GM21737 (cell line): ENCODE results near the gene GRID2.

Experiments used
- ATAC-seq: cut with Tn5 transposase; IDR thresholded peaks from one replicate; pipeline ENCODE4 v1.9.1; 2021; ENCODE audit warnings: mild to moderate bottlenecking, moderate library complexity; ENCODE audit not compliant: unreplicated experiment

Gene GRID2

DNA sequence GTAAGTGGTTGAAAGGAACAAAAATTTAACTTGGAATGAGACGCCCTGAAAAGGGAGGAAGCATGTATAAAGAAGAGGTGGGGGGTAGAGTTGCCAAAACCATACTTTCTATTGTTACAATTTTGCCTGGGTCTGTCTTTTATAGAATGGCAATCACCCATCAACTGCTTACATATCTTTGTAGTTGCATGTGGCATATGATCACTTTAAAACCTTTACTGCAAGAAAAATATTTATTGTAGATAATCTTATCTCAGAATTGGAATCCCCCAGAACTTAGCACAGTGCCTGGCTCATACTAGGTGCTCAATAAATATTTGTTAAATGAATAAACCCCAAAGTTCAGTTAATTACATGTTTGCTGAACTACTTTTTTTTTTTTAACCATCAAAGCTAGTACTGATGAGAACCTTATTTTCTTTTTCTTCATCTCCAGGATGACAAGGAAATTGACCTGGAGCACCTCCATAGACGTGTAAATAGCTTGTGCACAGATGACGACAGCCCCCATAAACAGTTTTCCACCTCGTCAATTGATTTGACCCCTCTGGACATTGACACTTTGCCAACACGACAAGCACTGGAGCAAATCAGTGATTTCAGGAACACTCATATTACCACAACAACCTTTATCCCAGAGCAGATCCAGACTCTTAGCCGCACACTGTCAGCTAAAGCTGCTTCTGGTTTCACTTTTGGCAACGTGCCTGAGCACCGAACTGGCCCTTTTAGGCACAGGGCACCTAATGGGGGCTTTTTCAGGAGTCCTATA lies 1468.1 kb downstream of the GRID2 start:
- ATAC-seq: no peak

GRCh38 chr4:93772858-93773257 lies 1469.1 kb downstream of the GRID2 start:
- ATAC-seq: no peak

DNA sequence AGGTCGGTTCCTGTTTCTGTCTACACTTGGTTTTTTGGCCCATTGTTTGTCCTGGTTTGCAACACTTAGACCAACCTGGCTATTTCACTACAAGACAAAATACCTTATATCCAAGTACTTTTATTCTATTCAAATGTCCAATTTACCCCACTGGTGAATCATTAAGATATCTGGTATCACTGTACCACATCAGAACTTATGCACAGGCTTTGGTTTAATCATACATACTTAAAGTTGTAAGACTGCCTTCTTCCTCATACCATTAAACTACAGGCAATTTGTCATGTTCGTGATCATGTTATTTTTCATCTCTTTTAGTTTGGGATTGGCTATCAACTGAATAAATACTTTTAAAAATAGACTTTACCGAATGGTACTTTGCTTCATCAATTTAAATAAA lies 1471.8 kb downstream of the GRID2 start:
- ATAC-seq: no peak

GRCh38 chr4:93776386-93777080 lies 1472.8 kb downstream of the GRID2 start:
- ATAC-seq: no peak

DNA sequence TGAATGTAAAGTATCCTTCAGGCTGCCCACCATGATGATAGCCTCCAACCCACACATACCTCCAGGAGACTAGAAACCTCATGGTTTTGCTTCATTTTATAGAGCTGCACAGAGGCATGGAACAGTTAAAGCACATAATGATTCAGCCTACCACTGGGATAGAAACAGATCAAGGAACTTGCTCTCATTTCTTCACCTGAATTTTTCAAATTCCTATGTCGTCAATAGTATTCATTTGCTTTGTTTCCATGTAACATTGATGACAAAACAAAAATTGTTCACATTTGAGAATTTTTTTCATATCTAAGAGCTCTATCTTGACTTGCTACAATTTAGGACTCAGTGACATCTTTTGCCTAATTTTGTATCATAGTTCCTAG lies 1473.3 kb downstream of the GRID2 start:
- ATAC-seq: no peak

GRCh38 chr4:93779228-93779627 lies 1475.5 kb downstream of the GRID2 start:
- ATAC-seq: no peak

GRCh38 chr4:93780080-93780479 lies 1476.3 kb downstream of the GRID2 start:
- no peak for ATAC-seq

DNA sequence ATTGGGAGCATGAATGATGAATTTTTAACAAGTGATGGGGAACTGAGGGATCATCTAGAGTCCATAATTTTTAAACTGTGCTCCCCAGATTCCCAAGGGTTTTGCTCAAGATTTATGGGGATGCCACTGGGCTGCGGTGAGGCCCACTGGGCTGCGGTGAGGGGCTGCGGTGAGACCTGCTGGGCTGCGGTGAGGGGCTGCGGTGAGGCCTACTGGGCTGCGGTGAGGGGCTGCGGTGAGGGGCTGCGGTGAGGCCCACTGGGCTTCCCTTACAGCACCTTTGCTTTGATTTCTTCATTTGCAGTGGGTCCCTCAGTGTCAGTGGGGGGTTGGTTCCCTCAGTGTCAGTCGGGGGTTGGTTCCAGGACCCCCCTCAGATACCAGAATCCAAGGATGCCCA lies 1477.4 kb downstream of the GRID2 start:
- no peak for ATAC-seq

GRCh38 chr4:93786149-93786548 lies 1482.4 kb downstream of the GRID2 start:
- no peak for ATAC-seq

DNA sequence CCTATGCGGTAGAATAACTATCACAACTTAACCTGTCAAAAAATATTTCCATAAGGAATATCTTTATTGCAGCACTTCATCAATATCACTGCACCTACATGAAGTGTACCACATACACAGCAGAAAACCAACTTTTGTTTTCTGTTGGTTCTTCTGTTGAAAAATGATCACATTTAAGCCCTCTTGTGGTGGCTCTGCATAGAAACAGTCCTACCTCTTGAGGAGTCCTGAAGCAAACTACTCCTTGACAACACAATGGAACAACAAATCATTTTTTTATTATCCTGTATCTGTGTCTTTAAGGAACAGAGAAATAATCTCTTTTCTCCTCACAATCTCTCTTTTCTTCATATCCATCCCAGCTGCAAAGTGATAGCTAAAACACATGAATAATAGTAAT lies 1484.9 kb downstream of the GRID2 start:
- no peak for ATAC-seq

DNA sequence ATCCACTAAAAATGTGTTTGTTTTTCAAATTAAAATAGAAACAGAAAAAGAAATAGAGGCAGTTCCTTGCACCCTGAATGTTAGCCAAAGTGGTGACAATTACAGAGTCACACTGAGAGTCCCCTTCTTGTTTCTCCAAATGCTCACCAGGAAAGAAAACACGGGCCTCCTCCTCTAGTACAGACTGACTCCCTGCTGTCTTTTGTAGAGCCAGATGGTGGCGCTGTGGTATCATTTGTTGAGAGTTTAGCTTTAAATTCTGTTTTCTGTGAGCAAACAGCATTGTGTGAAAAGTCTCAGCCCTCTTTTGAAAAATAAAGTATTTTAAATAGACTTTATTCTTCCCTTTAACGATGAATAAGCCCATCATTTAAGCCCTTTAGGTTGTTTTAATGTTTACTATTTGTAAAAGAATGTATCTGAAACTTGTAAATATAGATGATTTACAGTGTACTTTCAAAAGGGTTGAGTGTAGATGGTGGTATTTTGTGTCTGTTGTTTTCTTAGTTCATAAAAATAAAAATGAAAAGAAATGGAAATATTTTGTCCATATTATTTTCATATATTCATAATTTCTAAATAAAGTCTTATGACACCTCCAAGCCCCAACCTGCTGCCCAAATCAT lies 1487.9 kb downstream of the GRID2 start:
- peak; percentile 82 for ATAC-seq

DNA sequence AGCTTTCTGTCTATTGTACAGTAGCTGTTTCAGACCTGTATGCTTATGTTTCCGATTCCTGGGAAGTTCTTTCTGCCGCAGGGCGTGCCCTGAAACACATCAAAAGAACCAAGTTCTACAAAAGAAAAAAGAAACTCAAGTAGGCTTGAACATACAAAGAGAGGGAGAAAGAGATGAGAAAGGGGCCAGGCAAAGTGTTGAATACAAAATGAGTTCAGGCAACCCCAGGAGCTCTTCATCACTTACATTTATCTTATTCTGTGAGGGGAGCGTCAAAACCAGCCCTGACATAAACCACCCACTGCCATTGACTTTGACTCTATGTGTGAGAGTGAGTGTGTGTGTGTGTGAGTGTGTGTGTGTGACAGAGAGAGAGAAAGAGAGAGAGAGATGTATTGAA lies 1498.3 kb downstream of the GRID2 start:
- ATAC-seq: no peak

DNA sequence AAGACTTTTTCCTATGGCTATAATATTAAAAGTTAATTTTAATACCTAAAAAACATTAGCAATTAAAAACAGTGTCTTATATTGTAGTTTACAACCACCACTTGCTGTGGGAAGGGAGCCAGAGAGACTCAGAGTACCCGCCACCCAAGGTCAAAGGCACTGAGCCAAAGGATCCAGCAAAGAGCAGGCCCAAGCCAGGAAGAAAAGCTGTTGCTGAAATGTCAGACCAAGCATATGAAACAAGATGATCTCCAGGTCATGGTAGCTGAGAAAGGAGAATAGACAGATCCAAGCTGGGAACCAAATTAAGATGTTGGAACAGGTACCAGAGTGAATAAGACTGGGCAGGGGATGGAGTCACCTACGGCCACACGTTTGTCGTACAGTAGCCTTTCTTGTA lies 1506.0 kb downstream of the GRID2 start:
- ATAC-seq: no peak

DNA sequence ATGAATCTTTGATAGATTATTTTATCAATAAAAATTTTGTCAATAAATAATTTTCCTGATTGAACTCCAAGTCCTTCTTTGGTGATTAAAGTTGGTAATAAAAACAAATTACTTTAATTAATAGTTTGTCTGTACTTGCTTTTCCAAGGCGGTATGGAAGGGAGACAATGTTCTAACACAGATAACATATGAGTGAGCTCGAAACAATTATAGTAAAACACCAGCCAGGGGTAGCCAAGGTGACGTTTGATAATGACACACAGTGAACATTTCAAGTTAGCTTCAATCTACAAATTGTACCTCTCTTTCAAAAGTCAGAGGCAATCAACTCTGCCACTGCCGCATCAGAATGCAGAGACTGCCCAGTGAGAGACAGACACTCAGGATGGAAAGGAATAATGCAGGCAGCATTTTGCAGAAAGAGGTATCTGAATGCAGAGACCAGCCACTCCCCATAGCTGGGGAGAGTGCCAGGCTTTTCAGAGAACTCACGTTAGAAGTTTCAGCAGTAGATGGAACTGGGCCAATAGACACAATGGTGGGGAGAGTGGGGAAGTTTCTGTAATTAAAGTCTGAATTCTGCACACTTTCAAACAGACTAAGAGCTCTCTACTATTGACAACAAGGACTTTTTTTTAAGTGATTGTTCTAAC lies 1506.7 kb downstream of the GRID2 start:
- no peak for ATAC-seq

GRCh38 chr4:93813092-93813491 lies 1509.3 kb downstream of the GRID2 start:
- ATAC-seq: no peak

GRCh38 chr4:93814141-93814540 lies 1510.4 kb downstream of the GRID2 start:
- no peak for ATAC-seq

DNA sequence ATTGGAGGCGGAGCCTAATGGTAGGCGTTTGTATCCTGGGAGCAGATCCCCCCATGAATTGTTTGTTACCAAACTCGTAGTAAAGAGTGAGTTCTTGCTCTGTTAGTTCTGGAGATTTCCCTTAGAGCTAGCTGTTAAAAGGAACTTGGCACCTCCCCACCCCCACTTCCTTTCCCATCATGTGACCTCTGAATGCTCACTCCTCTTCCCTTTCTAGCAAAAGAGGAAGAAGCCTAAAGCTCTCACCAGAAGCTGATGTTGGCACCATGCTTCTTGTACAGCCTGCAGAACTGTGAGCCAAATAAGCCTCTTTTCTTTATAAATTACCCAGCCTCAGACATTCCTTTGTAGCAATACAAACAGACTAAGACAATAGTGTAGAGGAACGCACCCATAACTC lies 1511.0 kb downstream of the GRID2 start:
- ATAC-seq: no peak
